Measurements from ENCODE around the gene GID8. TPM values are rescaled to one million over a fixed set of nuclear protein-coding genes. Genes with fewer than 3 reads are reported as not detected.

GID8 gene
- total RNA-seq, 1 experiment from 2014 or later = 40.2 TPM

- Histone ChIP-seq H3K27ac (ENCODE audit: low read depth, low read length, poor library complexity, severe bottlenecking) (no peak overlapping the region), H3K4me1 (ENCODE audit: insufficient read depth, low read length, poor library complexity, severe bottlenecking) (peaks cover 10% of the 10 kb centered on the region), H3K27me3 (replicated peaks; ENCODE audit: insufficient read depth, low read depth, low read length, poor library complexity) (no peaks in the 10 kb centered on the region), H3K36me3 (ENCODE audit: insufficient read depth, low read length, poor library complexity, severe bottlenecking) (peaks cover 61% of the 10 kb centered on the region), H3K4me3 (ENCODE audit: low read depth, low read length, poor library complexity, severe bottlenecking) (no peak overlapping the region), H3K9me3 (ENCODE audit: low read depth, low read length, poor library complexity, severe bottlenecking) (no peaks in the 10 kb centered on the region)
- CTCF ChIA-PET = no interaction called here
- POLR2A ChIA-PET (ENCODE audit: low non-redundant PET) = no interaction called here
- no peak for TF ChIP-seq EZH2 (IDR thresholded peaks at IDR 0.05; ENCODE audit: borderline replicate concordance, low read depth, low read length, poor library complexity, severe bottlenecking)
- no peak for TF ChIP-seq CTCF (conservative IDR thresholded peaks at IDR 0.05; ENCODE audit: low read depth, low read length)
- no peak for DNase-seq (ENCODE audit: low spot score)
- no TSS peak for BruUV-seq (replicated peaks)
- intact Hi-C loops (cut with micrococcal nuclease; ENCODE audit: unreplicated experiment) = no loop called here
These were observed 4.5 kb downstream of the GID8 start for GRCh38 chr20:62942456-62942855.

- Histone ChIP-seq H3K27me3 (replicated peaks; ENCODE audit: insufficient read depth, low read depth, low read length, poor library complexity) (no peaks in the 10 kb centered on the region), H3K4me1 (ENCODE audit: insufficient read depth, low read length, poor library complexity, severe bottlenecking) (peaks cover 10% of the 10 kb centered on the region), H3K4me3 (ENCODE audit: low read depth, low read length, poor library complexity, severe bottlenecking) (no peak overlapping the region), H3K27ac (ENCODE audit: low read depth, low read length, poor library complexity, severe bottlenecking) (no peak overlapping the region), H3K36me3 (ENCODE audit: insufficient read depth, low read length, poor library complexity, severe bottlenecking) (peaks cover 70% of the 10 kb centered on the region), H3K9me3 (ENCODE audit: low read depth, low read length, poor library complexity, severe bottlenecking) (no peaks in the 10 kb centered on the region)
- ChIA-PET CTCF (no interaction called here), POLR2A (ENCODE audit: low non-redundant PET) (no interaction called here)
- intact Hi-C loops (cut with micrococcal nuclease; ENCODE audit: unreplicated experiment) = no loop called here
- no TSS peak for BruUV-seq (replicated peaks)
- TF ChIP-seq CTCF (conservative IDR thresholded peaks at IDR 0.05; ENCODE audit: low read depth, low read length) (no peak), EZH2 (IDR thresholded peaks at IDR 0.05; ENCODE audit: borderline replicate concordance, low read depth, low read length, poor library complexity, severe bottlenecking) (no peak)
- no peak for DNase-seq (ENCODE audit: low spot score)
These were observed 5.4 kb downstream of the GID8 start for GRCh38 chr20:62943396-62943795.

- intact Hi-C loops (cut with micrococcal nuclease; ENCODE audit: unreplicated experiment) = no loop called here
- Histone ChIP-seq H3K36me3 (ENCODE audit: insufficient read depth, low read length, poor library complexity, severe bottlenecking) (peaks cover 76% of the 10 kb centered on the region), H3K9me3 (ENCODE audit: low read depth, low read length, poor library complexity, severe bottlenecking) (no peaks in the 10 kb centered on the region), H3K4me3 (ENCODE audit: low read depth, low read length, poor library complexity, severe bottlenecking) (no peak overlapping the region), H3K27ac (ENCODE audit: low read depth, low read length, poor library complexity, severe bottlenecking) (no peak overlapping the region), H3K4me1 (ENCODE audit: insufficient read depth, low read length, poor library complexity, severe bottlenecking) (peaks cover 7% of the 10 kb centered on the region), H3K27me3 (replicated peaks; ENCODE audit: insufficient read depth, low read depth, low read length, poor library complexity) (no peaks in the 10 kb centered on the region)
- DNase-seq (ENCODE audit: low spot score) = no peak
- CTCF ChIA-PET = no interaction called here
- no peak for TF ChIP-seq EZH2 (IDR thresholded peaks at IDR 0.05; ENCODE audit: borderline replicate concordance, low read depth, low read length, poor library complexity, severe bottlenecking)
- TF ChIP-seq CTCF (conservative IDR thresholded peaks at IDR 0.05; ENCODE audit: low read depth, low read length) = no peak
- BruUV-seq (replicated peaks) = no TSS peak
- POLR2A ChIA-PET (ENCODE audit: low non-redundant PET) = no interaction called here
These were observed 6.2 kb downstream of the GID8 start for GRCh38 chr20:62944184-62944583.

Data from A673 (cell line).